HG03097 (cell line): Measurements from ENCODE around the gene MAPK7.
A peak's percentile ranks its signal among the peaks of the same experiment; 100 is the strongest.

Experiments
- ATAC-seq: cut with Tn5 transposase; IDR thresholded peaks from one replicate; pipeline ENCODE4 v1.9.1; 2021; ENCODE audit not compliant: unreplicated experiment, low FRiP score

MAPK7 gene

DNA sequence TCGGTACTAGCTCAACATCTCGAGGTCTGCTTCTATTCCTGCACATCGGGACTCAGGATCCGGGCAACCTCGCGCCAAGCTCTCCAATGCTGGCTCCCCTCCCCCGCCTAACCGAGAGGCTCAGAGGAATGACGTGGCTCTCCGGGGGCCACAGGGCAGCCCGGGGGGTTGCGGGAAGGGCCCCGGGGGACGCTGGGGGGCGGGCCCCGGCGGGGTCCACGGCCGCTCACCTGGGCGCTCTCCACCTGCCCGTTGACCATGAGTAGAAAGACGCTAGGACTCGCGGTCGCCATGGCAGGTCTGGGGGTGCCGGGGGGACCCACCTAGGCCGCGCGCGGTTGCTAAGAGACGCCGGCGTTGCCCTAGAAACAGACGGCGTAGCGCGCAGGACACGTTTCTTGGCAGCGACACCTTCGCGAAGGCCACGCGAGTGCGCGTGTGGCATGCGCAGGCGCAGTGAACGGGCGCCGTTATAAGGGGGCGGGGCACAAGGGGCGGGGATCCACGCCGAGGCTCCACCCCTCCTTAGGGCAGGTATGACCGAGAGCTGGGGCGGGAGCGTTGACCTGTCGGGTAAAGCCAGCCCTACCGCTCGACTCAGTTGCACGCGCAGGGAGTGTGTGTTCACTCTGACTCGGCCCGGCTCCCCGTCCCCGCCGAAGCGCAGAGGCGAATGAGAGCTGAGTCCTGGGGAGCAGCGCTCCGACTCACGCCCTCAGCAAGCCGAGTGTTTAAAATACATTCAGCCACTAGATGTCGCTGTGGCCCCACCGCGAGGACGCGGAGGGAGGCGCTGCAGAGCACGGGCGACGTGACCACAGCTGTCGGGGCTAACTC, 15.8 kb upstream of the MAPK7 start, which contains the start of gene B9D1:
B9D1 (minus strand) TSS at position 447 of the 837 bp plus-strand sequence; CDS start at position 293, 154 bp downstream.
- peak; percentile 62 for ATAC-seq

DNA sequence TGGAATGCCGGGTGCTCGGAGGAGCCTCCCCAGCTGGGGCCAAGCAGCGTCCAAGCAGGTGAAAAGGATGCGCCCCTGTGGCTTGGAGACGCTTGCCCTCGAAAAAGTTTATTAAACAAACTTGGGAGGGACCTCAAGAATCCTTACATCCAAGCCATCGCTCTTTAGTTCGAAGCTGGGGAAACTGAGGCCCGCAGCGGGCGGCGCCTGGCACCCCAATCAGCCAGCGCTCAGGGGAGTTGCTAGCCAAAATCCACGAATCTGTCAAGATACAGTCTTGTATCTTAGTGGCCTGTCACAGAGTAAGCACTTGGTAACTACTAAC, 15.2 kb upstream of the MAPK7 start:
- ATAC-seq = no peak

DNA sequence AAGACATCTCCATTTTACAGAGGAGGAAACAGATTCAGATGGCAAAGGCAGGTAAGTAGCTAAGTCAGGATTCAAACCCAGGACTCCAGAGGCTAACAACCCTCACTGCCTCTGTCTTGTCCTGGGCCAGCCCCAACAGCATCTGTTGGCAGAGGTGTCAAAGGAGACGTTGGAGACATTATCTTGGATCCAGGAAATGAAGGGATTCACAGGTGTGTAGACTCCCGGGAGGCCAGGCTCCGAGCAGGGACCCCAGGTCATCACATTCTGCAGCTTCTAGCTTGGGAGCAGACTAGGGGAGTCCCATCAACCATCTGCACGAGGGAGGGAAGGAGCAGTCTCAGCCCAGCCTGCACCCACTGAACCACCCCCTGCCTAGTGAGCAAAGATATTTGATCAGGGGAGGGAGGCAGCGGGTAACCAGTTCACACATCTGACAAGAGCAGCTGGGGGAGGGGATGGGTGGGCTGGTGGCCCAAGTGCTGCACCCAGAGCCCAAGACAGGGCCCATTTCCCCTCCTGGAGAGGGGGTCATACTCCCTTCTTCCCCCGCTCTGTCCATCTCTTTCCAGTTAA, 14.8 kb upstream of the MAPK7 start:
- no peak for ATAC-seq

DNA sequence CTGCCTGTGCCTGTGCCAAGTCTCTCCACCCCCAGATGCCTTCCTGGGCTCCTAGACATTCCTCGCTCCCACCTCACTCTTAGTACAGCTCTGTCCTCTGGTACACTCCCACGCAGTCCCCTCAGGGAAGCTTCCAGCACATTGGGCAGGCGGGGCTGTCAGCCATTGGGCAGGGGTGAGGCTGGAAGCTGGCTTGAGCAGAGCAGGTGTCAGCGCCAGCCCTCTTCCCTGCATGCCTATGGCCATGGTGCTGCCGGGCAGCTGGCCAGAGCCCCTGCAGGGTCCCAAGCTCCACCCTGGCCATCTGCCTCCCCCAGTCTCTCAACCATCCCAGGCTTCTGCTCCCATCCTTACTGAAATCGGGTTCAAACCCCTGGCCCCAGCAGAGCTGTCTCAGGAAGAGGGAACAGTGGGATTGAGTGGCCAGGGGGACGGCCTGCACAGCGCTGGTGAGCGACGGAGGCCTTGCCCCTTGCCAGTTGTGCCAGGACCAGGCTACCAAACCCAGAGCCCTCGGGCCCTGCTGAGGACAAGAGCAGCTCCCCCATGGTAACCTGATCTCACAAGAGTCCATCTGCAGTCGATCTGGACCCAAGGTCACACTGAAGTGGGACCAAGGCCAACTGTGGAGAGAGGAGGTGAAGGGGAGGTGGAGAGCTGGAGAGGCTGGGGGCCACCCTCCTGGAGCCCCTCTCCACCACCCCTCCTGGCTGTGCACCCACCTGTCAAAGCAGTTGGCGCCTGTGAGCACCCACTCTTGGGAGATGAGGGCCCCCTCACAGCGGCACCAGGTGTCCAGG, 13.4 kb upstream of the MAPK7 start:
- no peak for ATAC-seq

DNA sequence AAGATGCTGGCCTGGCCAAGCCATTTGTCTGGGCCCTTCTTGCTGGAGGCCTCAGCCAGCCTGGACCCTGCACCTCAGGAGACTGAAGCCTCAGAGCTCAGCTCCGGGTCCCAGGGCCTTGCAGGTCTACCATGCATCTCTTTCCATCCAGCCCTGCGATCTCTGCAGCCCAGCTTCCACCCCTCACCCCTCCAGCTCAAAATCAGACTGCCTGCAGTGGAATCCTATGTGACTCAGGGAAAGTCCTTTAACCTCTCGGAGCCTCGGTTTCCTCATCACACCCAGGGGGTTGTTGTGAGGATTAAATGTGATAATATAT, 12.8 kb upstream of the MAPK7 start:
- no peak for ATAC-seq

DNA sequence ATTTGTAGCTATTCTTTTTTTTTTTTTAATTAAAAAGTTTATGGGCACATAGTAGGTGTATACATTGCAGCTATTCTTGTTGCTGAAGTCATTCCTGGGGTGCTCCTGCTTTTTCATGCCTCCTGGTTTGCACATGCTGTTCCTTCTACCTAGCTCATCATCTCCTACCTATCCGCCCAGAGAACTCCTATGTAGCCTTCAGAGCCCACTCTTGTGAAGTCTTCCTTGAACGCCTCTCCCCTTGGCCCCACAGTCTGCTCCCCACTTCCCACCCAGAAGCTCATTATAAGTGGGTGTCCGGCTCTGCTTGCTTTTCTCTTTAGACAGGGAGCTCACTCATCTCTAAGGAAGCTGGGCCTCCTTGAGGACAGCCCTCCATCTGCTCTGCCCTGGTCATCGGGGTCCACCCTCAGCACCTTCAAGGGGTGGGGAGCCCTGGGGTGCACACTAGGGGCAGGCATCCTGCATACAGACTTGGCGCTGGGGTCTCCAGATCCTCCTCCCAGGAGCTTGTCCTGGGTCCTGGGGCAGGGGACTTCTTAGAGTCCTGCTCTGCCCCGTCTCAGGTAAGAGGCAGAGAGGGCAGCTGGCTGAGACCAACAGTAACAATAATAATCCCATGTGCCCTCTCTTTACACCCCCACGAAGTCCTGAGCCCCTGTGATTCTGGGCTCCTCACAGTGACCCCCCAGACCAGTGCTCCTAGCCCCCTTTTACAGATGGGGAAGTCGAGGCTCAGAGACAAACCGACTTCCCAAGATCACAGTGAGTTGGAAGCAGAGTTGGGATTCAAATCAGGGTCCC, 12.3 kb upstream of the MAPK7 start:
- ATAC-seq = no peak

DNA sequence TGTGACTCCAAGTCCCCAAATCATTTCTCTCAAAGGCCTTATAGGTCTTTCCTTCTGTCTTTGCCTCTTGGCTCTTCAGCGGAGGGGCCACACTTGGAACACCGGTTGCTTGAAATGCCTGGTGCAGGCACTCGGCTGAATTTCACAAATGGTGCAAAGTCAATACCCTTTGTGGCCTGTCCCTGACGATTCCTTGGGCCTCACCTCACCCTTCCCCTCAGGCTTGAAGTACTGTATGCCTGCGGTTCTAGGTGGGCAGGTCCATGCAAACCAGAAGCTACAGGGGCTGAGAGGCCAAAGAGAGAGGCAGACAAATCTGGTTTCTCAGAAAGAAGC, 11.7 kb upstream of the MAPK7 start:
- ATAC-seq = no peak

DNA sequence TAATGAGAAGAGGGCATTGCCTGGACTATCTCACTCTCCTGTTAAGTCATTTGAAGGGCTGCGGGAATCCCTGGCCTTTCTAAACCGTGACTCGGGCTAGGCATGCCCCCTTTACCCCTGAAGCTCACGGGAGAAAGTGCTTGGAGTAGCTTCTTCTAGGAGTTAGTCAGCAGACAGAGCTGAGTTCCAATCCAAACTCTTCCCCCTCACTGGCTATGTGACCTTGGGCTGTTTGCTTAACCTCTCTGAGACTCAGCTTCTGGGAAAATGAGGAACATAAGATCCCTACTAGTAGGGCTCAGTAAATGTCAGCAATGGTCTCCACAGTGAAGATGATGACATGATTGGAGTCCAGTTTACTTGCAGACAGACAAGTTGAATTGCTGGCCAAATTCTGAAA, 10.1 kb upstream of the MAPK7 start:
- ATAC-seq = no peak

DNA sequence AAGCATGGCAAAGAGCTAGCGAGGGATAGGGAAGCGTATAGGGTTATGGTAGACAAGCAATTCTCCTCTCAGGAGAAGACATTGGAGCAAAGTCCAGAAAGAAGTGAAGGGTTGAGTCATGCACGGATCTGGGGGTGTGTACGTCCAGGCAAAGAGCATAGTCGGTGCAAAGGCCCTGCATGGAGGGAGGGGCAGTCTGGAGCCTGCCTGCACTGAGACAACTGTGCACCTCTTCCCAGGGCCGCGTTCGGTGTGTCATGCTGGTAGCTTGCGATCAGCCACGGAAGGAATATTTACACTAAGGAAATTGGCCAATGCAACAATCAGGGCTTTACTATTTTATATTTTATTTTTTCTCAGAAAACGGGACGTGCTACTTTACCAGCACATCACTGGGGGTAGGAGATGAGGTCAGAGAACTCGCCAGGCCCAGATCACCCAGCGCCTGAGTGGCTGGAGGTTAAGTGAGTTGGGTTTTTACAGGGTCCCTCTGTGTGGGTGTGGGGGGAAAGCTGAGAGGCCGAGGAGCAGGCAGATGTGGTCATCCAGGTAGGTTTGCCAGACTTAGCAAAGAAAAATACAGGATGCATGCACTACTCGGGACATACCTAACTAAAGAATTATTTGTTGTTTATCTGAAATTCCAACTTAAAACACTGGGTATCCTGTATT, 9.1 kb upstream of the MAPK7 start:
- ATAC-seq = no peak

DNA sequence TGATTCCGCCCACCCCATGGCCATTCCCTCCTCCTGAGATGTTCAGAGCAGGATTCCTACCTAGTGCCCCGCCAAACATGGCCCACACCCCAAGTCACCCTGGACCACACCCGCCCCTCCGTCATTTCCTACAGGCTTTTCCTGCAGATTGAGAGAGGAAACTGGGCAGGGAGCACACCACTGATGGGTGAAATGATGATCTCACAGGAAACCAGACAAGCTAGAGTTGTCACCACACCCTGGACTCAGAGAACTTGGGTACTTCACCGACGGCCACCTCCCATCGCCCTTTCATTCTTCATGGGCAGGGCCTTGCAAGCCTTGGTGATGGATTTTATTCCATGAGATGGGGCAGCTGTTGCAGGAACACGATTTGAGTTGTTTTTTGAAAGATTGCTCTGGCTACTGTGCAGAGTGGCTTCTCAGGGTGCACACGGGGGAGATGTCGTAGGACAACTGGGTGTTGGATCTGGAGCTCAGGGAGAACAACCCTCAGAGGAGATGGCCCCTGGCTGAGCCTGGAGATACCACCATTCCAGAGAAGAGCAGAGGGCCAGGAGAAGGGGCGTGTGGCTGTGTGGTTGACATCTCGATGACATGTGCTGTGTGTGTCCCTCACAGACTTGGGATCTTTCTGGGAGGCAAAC, 8.3 kb upstream of the MAPK7 start:
- ATAC-seq = no peak

DNA sequence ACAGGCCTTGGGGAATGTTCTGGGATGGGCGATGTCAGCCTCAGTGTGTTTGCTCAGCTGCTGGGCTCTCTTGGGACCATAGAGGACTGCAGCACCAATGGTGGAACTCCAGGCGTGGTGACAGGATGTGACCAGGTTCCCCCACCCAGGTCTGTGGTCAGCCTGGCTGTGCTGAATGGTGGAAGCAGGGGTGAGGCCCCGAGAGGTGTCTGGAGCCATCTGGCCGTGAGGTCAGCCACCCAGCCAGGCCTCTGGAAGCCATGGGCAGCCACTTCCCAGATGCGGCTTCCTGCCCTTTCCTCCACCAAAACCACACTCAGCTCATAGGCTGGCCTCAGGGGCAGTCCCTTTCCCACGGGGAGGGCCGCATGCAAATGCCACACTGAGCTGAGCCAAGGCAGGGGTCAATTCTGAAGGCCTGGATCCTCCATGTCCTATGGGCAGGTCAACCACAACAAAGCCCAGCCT, 7.8 kb upstream of the MAPK7 start:
- peak; percentile 47 for ATAC-seq

DNA sequence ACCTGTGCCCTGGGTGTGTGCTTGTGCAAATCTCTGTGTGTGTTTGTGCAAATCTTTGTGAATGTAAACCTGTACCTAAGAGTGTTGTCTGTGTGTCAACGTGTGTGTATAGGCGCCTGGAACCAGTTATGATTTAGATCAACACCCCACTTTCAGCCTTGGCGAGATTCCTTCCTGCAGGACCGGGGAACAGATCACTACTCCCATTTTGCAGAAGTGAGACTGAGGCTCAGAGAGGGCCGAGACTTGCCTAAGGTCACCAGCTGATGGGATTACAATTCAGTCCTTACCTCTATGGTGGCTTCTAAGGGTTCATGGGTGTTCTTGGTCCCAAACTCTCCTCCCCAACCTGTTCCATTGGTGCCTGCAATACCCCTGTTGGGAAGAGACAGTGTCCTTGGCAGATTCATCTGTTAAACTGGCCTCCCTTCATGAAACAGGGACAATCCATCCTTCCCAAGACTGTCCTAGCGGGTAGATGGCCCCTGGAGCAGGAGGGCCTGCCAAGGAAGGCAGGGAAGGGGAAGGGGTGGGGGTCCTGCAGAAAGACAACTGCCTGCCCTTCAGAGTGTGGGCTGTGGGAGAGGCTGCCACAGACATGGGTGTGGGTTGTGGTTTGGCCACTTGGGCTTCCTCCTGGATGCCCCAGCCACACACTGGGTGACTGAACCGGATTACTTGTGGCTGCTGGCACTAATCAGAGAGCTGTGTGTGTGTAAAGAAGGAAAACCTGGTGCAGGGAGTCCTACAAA, 6.9 kb upstream of the MAPK7 start:
- ATAC-seq = no peak

DNA sequence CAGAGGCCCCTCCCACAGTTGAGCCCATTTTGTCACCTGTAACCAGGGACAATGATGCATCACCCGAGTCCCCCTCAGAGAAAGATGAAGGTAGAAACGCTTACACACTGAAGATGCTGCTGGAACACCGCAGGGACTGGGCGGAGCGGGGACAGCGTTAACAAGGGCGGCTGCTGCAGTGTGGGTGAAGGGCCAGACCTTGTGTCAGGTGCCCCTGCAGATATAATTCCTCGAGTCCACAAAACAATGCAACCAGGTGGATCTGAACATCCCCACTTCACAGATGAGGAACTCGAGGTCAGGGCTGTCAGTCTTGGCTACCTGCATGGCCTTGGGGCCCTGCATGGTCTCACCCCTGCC, 6.3 kb upstream of the MAPK7 start:
- no peak for ATAC-seq

DNA sequence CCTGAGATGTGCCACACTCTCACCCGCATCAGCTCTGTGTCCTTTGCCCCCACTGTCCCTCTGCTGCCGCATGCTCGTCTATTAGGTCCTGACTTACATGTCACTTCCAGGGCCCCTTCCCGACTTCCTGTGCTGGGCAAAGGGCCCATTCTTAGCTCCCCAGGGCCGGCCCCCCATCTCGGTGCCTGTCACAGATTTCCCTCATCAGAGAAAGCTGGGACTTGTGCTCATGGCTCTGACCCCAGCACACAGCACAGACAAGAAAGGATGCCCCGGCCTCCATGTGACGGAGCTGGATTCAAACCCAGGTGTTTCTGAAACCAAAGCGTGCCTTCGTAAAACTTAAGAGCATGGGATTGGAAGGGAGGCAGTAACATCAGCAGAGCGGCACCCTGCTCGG, 5.9 kb upstream of the MAPK7 start:
- no peak for ATAC-seq

DNA sequence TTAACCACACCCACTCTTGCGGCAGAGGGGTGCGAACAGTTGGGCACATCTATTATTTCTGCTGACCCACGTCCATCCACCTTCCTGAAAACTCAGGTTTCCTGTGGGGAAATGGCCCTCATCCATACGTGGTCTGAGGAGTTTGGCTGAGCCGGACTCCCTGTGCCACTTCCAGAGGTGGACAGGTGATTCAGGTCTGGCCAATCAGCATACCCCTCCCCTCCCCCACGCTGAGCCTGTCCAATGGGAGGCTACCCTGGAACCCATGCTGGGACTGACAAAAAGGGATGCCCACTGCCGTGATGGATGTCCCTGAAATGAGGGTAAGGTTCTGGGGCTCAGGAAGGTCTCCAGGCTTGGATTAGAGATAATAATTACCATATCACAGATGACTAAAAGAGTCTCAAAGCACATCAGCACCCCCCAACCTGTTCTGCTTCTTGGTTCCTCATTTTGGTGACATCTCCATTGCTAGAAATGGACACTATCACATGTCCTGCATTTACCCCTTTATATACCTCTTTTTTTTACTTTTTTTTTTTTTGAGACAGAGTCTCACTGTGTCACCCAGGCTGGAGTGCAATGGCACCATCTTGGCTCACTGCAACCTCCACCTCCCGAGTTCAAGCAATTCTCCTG, 5.3 kb upstream of the MAPK7 start:
- ATAC-seq = no peak

DNA sequence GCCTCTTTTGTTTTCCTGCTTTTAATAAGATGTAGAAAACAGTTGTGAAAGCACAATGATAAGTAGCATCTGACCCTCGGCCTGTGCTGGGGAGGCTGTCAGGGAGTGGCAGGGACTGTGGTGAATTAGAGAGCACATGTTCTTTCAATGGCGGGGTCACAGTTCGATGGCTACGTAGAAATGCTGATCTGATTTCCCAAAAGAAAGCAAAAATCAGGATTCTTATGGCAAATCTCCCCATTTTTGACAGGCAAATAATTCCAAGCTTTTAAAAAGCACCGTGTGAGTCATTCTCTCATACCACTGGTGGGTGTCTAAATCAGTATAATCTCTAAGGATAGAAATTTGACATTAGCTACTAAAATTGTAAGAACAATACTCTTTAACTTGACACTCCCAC, 4.2 kb upstream of the MAPK7 start:
- ATAC-seq = no peak

DNA sequence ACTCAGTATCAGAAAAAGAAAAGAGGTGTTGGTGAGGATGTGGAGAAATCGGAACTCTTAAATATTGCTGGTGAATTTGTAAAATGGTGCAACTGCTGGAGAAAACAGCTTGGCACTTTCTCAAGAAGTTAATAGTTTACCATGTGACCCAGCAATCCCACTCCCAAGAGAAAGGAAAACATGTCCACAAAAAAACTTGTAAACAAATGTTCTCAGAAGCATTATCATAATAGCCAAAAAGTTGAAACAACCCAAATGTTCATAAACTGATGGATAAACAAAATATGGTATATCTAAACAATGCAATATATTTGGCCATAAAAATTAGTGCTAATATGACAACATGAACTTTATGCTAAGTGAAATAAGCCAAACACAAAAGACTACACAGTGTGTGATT, 2.6 kb upstream of the MAPK7 start:
- ATAC-seq = no peak

DNA sequence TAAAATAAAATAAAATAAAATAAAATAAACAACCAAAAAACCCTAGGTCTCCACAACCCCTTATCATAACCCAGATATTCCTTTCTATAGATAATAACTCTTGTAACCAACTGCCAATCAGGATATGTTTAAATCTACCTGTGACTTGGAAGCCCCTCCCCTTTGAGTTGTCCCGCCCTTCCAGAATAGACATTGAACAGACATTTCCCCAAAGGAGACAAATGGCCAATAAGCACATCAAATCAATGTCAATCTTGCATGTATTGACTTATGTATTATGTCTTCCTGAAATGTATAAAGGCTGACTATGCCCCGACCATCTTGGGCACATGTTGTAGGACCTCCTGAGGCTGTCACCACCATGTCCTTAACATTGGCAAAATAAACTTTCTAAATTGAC, 1.5 kb upstream of the MAPK7 start:
- ATAC-seq = no peak
